ENCODE results near the gene GNPTAB.

- TF ChIP-seq CTCF (IDR thresholded peaks at IDR 0.05 in 4 of 5, conservative IDR thresholded peaks at IDR 0.05 in 1 of 5), result no peak
- no peak for TF ChIP-seq POLR2A (IDR thresholded peaks at IDR 0.05)
These were observed 48.5 kb downstream of the GNPTAB start for GRCh38 chr12:101782273-101782731.

All from gastrocnemius medialis (tissue), 4 donors.